Measurements from ENCODE around the gene KRT85.

KRT85 gene

GRCh38 chr12:52364901-52365489 lies 2.3 kb downstream of the KRT85 start:
- no peak for DNase-seq

- DNase-seq = no peak
These were observed 3.2 kb downstream of the KRT85 start for GRCh38 chr12:52364061-52364460.

- DNase-seq = no peak
These were observed 4.1 kb downstream of the KRT85 start for GRCh38 chr12:52363111-52363679.

- no peak for DNase-seq
These were observed 5.1 kb downstream of the KRT85 start for GRCh38 chr12:52362118-52362726.

GRCh38 chr12:52361553-52361952 lies 5.7 kb downstream of the KRT85 start:
- no peak for DNase-seq

- no peak for DNase-seq
These were observed 6.5 kb downstream of the KRT85 start for GRCh38 chr12:52360663-52361271.

- DNase-seq = no peak
These were observed 7.1 kb downstream of the KRT85 start for GRCh38 chr12:52360106-52360662.

GRCh38 chr12:52359621-52360061 lies 7.6 kb downstream of the KRT85 start:
- DNase-seq = no peak

GRCh38 chr12:52358575-52359350 lies 8.5 kb downstream of the KRT85 start:
- peak; percentile 21 for DNase-seq

- DNase-seq = no peak
These were observed 10.3 kb downstream of the KRT85 start for GRCh38 chr12:52356762-52357580.

GRCh38 chr12:52356031-52356761 lies 11.1 kb downstream of the KRT85 start:
- DNase-seq = no peak

- peak; percentile 24 for DNase-seq
These were observed 12.1 kb downstream of the KRT85 start for GRCh38 chr12:52355176-52355575.

GRCh38 chr12:52354200-52354599 lies 13.1 kb downstream of the KRT85 start:
- DNase-seq = peak; percentile 93

- no peak for DNase-seq
These were observed 13.5 kb downstream of the KRT85 start for GRCh38 chr12:52353766-52354165.

- no peak for DNase-seq
These were observed 14.3 kb downstream of the KRT85 start for GRCh38 chr12:52352951-52353350.

GRCh38 chr12:52351196-52352059 lies 15.9 kb downstream of the KRT85 start:
- DNase-seq = no peak

GRCh38 chr12:52350786-52351185 lies 16.5 kb downstream of the KRT85 start:
- no peak for DNase-seq

GRCh38 chr12:52350021-52350620 lies 17.2 kb downstream of the KRT85 start:
- no peak for DNase-seq

GRCh38 chr12:52349196-52349595 lies 18.1 kb downstream of the KRT85 start:
- DNase-seq = no peak
